ENCODE results near the gene P2RX5.
"Not testable (repeated sequence)": the region's sequence is repeated elsewhere in the genome, so short reads cannot be mapped to it uniquely, and the experiment has no call there.

The P2RX5 gene

GRCh38 chr17:3712811-3713463 is 17.0 kb upstream of the P2RX5 start:
- no peak for DNase-seq

GRCh38 chr17:3710951-3711383 is 15.0 kb upstream of the P2RX5 start:
- DNase-seq: no peak

DNA sequence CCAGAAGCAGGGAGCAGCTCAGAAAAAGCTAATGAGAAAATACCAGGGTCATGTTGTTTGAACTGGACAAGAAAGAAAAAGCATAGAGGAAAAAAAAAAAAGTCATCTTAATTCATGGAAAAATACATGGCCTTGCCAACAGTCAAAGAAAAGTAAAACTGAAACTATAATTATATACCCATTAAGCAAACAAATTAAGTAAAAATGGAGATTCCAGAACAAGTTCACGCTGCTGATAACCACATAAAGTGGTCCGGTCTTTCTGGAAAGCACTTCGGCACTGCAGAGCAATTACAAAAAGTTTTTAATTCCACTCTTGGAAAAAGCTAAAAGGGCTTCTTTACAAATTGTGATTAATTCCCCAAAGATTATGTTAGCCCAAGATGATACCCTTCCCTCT is 12.4 kb upstream of the P2RX5 start:
- DNase-seq: no peak

DNA sequence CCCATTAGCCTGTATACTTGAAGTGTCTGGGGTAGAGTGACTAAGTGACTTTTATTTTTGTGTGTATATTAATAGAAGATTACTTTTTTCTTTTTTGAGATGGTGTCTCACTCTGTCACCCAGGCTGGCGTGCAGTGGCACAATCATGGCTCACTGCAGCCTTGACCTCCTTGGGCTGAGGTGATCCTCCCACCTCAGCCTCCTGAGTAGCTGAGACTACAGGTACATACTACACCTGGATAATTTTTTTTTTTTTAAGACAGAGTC is 9.7 kb upstream of the P2RX5 start:
- not testable (repeated sequence) for DNase-seq

- DNase-seq: no peak
These were observed 9.2 kb upstream of the P2RX5 start for GRCh38 chr17:3704931-3705717.

DNA sequence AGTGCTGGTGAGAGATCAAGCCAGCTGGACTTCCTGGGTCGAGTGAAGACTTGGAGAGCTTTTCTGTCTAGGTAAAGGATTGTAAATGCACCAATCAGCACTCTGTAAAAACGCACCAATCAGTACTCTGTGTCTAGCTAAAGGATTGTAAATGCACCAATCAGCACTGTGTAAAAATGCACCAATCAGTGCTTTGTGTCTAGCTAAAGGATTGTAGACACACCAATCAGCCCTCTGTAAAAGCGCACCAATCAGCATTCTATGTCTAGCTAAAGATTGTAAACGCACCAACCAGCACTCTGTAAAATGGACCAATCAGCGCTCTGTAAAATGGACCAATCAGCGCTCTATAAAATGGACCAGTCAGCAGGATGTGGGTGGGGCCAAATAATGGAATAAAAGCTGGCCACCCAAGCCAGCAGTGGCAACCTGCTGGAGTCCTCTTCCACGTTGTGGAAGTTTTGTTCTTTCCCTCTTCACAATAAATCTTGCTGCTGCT is 6.1 kb upstream of the P2RX5 start:
- DNase-seq: not testable (repeated sequence)

DNA sequence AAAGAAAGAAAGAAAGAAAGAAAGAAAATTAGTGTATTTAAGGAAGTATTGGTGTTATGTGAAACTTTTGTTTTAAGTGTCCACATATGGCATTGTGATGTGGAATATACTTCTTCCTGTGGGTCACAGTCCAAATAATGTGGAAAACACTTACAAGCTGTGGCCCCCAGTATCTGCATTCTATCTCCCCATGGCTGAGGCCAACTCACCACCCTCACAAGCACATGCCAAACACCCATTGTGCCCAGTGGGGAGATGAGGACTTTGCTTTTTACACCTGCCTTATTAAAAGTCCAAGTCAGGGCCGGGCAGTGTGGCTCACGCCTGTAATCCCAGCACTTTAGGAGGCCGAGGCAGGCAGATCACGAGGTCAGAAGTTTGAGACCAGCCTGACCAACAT is 4.0 kb upstream of the P2RX5 start:
- no peak for DNase-seq

GRCh38 chr17:3698139-3698538 is 2.2 kb upstream of the P2RX5 start:
- DNase-seq: no peak

DNA sequence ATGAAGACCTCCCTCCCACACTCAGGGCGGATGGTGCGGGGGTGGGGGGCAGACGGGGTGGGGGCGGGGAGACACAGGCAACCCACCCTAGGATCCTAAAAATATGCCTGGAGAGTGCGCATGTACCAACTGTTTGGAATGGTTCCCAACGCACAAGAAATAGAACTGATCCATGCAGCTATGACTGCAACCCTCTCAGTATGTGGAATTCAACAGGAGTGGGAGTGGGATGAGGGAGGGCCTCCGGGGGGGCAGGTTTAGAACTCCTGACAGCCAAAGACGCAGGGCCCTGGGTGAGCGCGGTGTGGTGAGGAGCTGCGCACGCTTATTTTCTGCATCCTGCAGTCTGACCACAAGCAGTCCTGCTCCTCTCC is 1.1 kb upstream of the P2RX5 start:
- DNase-seq: no peak

DNA sequence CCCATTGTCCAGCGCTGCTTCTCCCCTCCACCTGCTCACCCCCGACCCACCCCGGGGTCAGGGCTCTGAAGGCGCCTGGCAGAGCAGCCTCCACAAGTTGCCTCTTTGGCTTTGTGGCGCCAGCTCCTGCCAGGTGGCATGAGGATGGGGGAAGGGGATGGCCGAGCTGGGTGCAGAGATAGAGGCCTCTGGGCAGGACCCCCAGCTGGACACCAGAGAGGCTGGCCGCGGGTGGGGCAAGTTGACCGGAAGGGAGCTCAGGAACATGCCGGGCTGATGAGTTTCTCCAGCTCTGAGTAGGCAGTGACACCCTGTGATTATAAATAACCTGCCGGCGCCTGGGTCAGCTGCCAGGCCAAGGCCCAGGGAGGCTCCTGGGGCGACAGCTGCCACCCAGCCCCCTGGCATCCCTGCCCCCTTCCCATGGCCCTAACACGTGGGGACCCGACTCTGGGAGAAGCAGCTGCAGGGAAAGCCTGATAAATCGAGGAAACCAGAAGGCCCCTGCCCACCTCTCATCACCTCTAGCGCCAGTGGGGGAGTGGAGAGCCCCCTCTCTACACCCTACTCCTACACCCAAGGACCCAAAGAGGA is 729 bp downstream of the P2RX5 start:
- no peak for DNase-seq

- no peak for DNase-seq
These were observed 2.1 kb downstream of the P2RX5 start for GRCh38 chr17:3693829-3694231.

DNA sequence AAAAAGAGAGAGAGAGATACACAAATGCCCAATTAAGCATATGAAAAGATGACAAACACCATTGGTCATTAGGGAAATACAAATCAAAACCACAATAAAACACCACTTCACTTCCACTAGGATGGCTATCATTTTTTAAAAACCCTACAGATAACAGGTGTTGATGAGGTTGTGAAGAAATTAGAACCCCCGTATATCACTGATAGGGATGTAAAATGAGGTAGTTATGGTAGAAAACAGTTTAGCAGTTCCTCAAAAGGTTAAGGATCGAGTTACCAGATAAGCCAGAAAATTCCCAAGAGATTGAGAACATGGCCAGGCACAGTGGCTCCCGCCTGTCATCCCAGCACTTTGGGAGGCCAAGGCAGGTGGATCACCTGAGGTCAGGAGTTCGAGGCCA is 2.8 kb downstream of the P2RX5 start:
- no peak for DNase-seq

- no peak for DNase-seq
These were observed 3.6 kb downstream of the P2RX5 start for GRCh38 chr17:3692346-3692745.

DNA sequence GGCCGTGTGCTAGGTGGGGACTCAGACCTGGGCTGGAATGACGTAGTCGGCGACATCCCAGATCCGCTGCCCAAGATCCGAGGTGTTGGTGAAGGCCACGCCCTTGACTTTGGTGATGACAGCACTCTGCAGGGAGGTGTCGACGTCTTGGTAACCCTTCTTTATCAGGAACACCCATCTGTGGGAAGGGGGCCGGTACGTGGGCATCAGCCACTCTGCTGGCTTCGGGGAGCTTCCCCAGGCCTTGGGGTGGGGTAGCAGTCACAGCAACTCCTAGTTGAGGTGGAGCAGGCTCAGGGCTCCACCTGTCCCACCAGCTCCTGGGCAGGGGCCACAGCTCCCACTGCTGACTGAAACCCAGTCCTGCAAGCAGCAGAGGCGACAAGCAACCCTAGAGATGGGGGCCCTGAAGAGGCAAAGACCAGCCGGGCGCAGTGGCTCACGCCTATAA is 4.3 kb downstream of the P2RX5 start:
- DNase-seq: no peak

DNA sequence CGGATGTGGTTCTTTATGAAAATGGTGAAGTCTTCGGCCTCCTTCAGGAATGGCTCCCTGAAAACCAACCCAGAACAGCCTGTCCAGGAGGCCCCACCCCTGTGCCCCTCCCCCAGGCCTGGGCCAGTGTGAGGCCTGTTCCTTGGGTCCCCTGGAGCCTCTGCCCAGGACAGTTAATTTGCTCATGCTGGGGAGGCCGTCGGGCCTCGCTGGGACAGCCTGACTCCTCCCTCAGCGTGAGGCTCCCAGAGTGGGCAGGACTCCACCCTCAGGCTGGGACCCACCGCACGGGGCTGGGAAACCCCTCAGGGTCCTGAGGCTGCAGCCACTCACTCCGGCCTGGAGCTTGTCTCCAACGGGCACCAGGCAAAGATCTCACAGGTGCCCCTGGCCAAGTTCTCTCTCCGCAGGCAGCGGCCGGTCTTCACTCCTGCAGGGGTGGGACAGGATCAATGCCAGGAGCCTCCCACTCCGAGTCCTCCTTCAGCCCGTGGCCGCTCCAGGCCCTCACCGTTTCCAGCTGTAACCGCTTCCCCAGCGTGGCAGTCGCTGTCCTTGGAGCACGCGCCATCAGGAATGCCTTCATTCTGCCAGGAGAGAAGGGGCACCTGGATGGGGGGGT is 5.8 kb downstream of the P2RX5 start:
- DNase-seq: no peak

DNA sequence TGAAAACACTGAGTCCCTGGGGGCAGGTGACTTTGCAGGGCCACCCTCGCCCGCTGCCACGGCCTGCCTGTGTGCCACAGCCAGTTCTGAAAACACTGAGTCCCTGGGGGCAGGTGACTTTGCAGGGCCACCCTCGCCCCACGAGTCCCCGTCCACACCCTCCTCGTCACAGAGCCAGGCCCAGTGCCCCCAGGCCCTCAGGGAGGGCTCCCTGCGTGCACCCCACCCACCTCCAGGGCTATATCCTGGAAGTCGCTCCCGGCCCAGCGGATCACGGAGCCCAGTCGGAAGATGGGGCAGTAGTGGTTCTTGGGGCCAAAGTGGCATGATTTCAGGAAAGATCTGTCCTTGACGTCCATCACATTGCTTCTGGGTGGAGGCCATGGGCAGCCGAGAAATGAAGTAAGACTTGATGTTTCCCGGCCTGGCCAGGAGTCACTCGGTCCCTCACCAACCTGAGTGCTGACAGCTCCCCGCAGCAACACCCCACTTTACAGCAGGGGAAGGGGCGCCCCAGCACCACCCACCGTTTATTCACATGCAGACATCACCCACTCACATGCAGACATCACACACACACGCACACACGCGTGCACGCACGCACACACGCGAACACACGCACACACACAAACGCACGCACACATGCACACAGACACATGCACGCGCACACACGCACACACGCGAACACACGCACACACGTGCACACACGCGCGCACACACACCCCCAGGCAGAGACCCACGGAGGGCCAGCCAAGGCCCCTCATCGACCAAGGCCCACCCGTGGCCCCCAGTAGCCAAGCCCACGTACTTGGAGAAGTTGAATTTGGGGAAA is 6.5 kb downstream of the P2RX5 start:
- DNase-seq: no peak

GRCh38 chr17:3688852-3689261 is 7.1 kb downstream of the P2RX5 start:
- DNase-seq: no peak

DNA sequence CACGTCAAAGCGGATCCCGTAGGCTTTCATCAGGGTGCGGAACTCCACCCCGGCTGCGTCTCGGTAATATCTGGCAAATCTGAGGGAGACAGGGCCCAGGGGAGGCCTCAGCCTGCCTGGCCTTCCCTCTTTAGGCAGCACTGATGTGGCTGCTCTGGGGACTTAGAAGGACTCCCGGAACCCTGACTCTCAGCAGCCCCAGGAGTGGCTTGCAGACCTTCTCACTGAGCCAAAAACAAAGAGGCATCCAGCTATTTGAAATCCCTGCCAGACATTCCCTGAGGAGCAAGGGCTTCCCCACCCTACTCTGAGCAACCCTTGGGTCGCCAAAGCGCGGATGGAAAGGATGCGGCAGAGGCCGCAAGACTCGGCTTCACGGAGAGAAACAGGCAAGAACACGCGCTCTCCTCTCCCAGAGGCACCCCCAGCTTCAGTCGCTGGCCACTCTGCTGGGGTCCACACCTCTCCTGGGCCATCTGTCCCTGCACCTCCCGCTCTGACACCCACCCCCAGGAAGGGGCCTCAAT is 7.9 kb downstream of the P2RX5 start:
- DNase-seq: no peak

- no peak for DNase-seq
These were observed 10.8 kb downstream of the P2RX5 start for GRCh38 chr17:3685174-3685573.

- no peak for DNase-seq
These were observed 12.9 kb downstream of the P2RX5 start for GRCh38 chr17:3683054-3683511.

DNA sequence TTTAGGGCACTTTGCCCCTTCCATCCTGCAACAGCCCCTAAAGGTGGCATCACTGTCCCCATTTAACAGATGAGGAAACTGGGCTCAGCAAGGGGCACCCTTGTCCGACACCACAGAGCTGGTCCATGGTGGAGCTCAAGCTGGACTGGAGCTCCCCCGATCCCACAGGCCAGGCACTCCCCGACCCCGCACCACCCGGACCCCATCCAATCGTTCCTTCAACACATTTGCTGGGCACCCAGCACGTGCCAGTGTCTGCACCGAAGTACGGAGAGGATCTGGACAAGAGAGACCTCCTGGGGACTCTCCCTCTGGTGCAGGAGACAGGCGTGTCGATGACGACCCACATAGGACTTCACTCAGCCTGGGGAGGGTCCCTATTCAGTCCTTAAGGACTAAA is 13.9 kb downstream of the P2RX5 start:
- DNase-seq: no peak

DNA sequence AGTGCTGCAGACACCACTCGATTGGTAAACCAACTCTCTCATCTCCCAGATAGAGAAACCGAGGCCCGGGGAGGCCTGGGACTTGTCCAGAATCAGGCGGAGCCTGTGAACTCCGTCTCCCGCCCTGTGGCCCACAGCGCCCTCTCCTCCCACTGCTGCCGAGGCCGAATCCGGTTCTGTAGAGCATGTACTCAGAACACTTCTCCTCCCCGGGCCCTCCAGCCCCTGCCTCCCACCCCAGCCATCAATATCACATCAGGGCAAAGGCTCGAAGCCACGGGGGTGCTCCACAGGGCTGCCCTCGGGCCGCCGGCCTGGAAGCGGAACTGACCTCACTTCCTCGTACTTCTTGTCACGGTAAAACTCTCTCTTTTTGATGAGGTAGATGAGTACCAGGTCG is 14.4 kb downstream of the P2RX5 start:
- DNase-seq: no peak

DNA sequence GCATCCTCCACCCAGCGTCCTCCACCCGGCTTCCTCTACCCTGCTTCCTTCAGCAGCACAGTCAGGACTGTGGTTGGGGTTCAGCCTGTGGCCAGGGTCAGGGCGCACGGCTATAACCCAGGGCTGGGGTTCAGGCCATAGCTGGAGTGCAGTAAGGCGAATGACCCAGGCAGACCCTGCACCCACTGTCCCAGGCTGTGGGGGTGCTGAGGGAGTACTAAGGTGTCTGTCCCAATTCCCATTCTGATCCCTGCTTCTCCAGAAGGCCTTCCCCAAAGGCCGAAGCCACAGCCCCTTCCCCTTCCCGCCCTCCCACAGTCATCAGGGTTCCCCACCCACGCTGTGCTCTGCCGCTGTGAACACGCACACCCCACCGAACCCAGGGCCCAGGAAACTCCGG is 14.9 kb downstream of the P2RX5 start:
- no peak for DNase-seq

Measured in NCI-H524 treated with DMSO at 0.1 percent for 48 hours (cell line).